Measurements from ENCODE around the gene ACIN1. TPM values are rescaled to one million over a fixed set of nuclear protein-coding genes. Genes with fewer than 3 reads are reported as not detected.

Gene ACIN1
- polyA plus RNA-seq, 4 donors, result 214 to 342 (median 239) TPM

GRCh38 chr14:23047034-23047634 lies 47.8 kb downstream of the ACIN1 start:
- DNase-seq (ENCODE audit: low read depth in 4 of 4, low spot score in 3 of 4), result no peak

GRCh38 chr14:23045419-23046357 lies 49.2 kb downstream of the ACIN1 start:
- DNase-seq (ENCODE audit: low read depth in 4 of 4, low spot score in 3 of 4), result no peak

- no peak for DNase-seq (ENCODE audit: low read depth in 4 of 4, low spot score in 3 of 4)
These were observed 50.1 kb downstream of the ACIN1 start for GRCh38 chr14:23044840-23045239.

- no peak for DNase-seq (ENCODE audit: low read depth in 4 of 4, low spot score in 3 of 4)
These were observed 51.2 kb downstream of the ACIN1 start for GRCh38 chr14:23043754-23044153.

GRCh38 chr14:23043145-23043544 lies 51.8 kb downstream of the ACIN1 start:
- DNase-seq (ENCODE audit: low read depth in 4 of 4, low spot score in 3 of 4), result no peak

- no peak for DNase-seq (ENCODE audit: low read depth in 4 of 4, low spot score in 3 of 4)
These were observed 52.6 kb downstream of the ACIN1 start, which contains the start of gene PSMB11 for GRCh38 chr14:23042162-23042965. Gene PSMB11 (plus strand): TSS chr14:23042212. CDS start chr14:23042226, 14 bp downstream.

- DNase-seq (ENCODE audit: low read depth in 4 of 4, low spot score in 3 of 4), result no peak
These were observed 53.2 kb downstream of the ACIN1 start for GRCh38 chr14:23041729-23042128.

- DNase-seq (ENCODE audit: low read depth in 4 of 4, low spot score in 3 of 4), result no peak
These were observed 54.8 kb downstream of the ACIN1 start for GRCh38 chr14:23040100-23040499.

GRCh38 chr14:23035303-23036144 lies 59.4 kb downstream of the ACIN1 start:
- no peak for DNase-seq (ENCODE audit: low read depth in 4 of 4, low spot score in 3 of 4)

GRCh38 chr14:23034498-23035302 lies 60.2 kb downstream of the ACIN1 start, which contains the start of gene PSMB5:
Gene PSMB5 (minus strand): TSS chr14:23034900. CDS start chr14:23034881, 19 bp downstream.
- DNase-seq (ENCODE audit: low read depth in 4 of 4, low spot score in 3 of 4), result peak; percentile 90 to 95 (median 92)

- DNase-seq (ENCODE audit: low read depth in 4 of 4, low spot score in 3 of 4), result no peak
These were observed 61.0 kb downstream of the ACIN1 start for GRCh38 chr14:23033801-23034497.

- no peak for DNase-seq (ENCODE audit: low read depth in 4 of 4, low spot score in 3 of 4)
These were observed 61.6 kb downstream of the ACIN1 start for GRCh38 chr14:23033251-23033727.

- no peak for DNase-seq (ENCODE audit: low read depth in 4 of 4, low spot score in 3 of 4)
These were observed 64.0 kb downstream of the ACIN1 start for GRCh38 chr14:23030936-23031335.

- DNase-seq (ENCODE audit: low read depth in 4 of 4, low spot score in 3 of 4), result no peak
These were observed 66.1 kb downstream of the ACIN1 start for GRCh38 chr14:23028799-23029198.

- peak in 1 of 4 donors; percentile 70 for DNase-seq (ENCODE audit: low read depth in 4 of 4, low spot score in 3 of 4)
These were observed 69.7 kb downstream of the ACIN1 start for GRCh38 chr14:23025151-23025814.

- no peak for DNase-seq (ENCODE audit: low read depth in 4 of 4, low spot score in 3 of 4)
These were observed 70.3 kb downstream of the ACIN1 start for GRCh38 chr14:23024612-23025075.

- DNase-seq (ENCODE audit: low read depth in 4 of 4, low spot score in 3 of 4), result no peak
These were observed 71.2 kb downstream of the ACIN1 start for GRCh38 chr14:23023795-23024152.

Measured in left renal pelvis (tissue), 4 donors.